ENCODE measurements around the gene DAPL1. TPM values are rescaled to one million over a fixed set of nuclear protein-coding genes. Genes with fewer than 3 reads are reported as not detected.

Gene DAPL1
- total RNA-seq, 3 donors from 2014 or later: not detected

GRCh38 chr2:158825021-158825420, 29.9 kb downstream of the DAPL1 start:
- Histone ChIP-seq H3K27me3 (no peaks in the 10 kb centered on the region), H3K36me3 (no peaks in the 10 kb centered on the region), H3K9me3 (no peaks in the 10 kb centered on the region), H3K4me3 (no peak overlapping the region), H3K4me1 (peaks cover 0 to 3% of the 10 kb centered on the region in 2 donors), H3K27ac (no peak overlapping the region)
- TF ChIP-seq POLR2AphosphoS5 (IDR thresholded peaks at IDR 0.05) (no peak), CTCF (IDR thresholded peaks at IDR 0.05) (no peak), POLR2A (IDR thresholded peaks at IDR 0.05) (no peak)
- no peak for DNase-seq (ENCODE audit: low spot score in 2 of 2)
- intact Hi-C loops (cut with DNase I; ENCODE audit: low total_unique reads): no loop called here

- DNase-seq (ENCODE audit: low spot score in 2 of 2): no peak
- intact Hi-C loops (cut with DNase I; ENCODE audit: low total_unique reads): no loop called here
Measured at GRCh38 chr2:158826965-158827364, 31.8 kb downstream of the DAPL1 start.

GRCh38 chr2:158828378-158829164, 33.5 kb downstream of the DAPL1 start:
- Histone ChIP-seq H3K27me3 (no peaks in the 10 kb centered on the region), H3K36me3 (no peaks in the 10 kb centered on the region), H3K9me3 (no peaks in the 10 kb centered on the region), H3K4me3 (no peak overlapping the region), H3K27ac (peak overlapping the region in 1 of 2 donors; percentile 3), H3K4me1 (peaks cover 0 to 3% of the 10 kb centered on the region in 2 donors)
- TF ChIP-seq POLR2AphosphoS5 (IDR thresholded peaks at IDR 0.05) (no peak), CTCF (IDR thresholded peaks at IDR 0.05) (no peak), POLR2A (IDR thresholded peaks at IDR 0.05) (no peak)
- intact Hi-C loops (cut with DNase I; ENCODE audit: low total_unique reads): no loop called here
- DNase-seq (ENCODE audit: low spot score in 2 of 2): no peak

More at GRCh38 chr2:158826965-158827364, 31.8 kb downstream of the DAPL1 start:
- H3K36me3 ChIP-seq: no peaks in the 10 kb centered on the region
- H3K9me3 ChIP-seq: no peaks in the 10 kb centered on the region
- H3K4me1 ChIP-seq: peaks cover 0 to 3% of the 10 kb centered on the region in 2 donors
- no peak overlapping the region for H3K4me3 ChIP-seq
- H3K27me3 ChIP-seq: no peaks in the 10 kb centered on the region
- TF ChIP-seq POLR2AphosphoS5 (IDR thresholded peaks at IDR 0.05) (no peak), CTCF (IDR thresholded peaks at IDR 0.05) (no peak), POLR2A (IDR thresholded peaks at IDR 0.05) (no peak)
- H3K27ac ChIP-seq: no peak overlapping the region

GRCh38 chr2:158829167-158829566, 34.0 kb downstream of the DAPL1 start:
- Histone ChIP-seq H3K36me3 (no peaks in the 10 kb centered on the region), H3K4me3 (no peak overlapping the region), H3K27me3 (no peaks in the 10 kb centered on the region), H3K4me1 (peaks cover 0 to 3% of the 10 kb centered on the region in 2 donors), H3K9me3 (no peaks in the 10 kb centered on the region), H3K27ac (peak overlapping the region in 1 of 2 donors; percentile 3)
- intact Hi-C loops (cut with DNase I; ENCODE audit: low total_unique reads): no loop called here
- DNase-seq (ENCODE audit: low spot score in 2 of 2): no peak
- TF ChIP-seq POLR2A (IDR thresholded peaks at IDR 0.05): no peak
- TF ChIP-seq CTCF (IDR thresholded peaks at IDR 0.05): no peak
- TF ChIP-seq POLR2AphosphoS5 (IDR thresholded peaks at IDR 0.05): no peak

- Histone ChIP-seq H3K9me3 (no peaks in the 10 kb centered on the region), H3K4me3 (no peak overlapping the region), H3K36me3 (no peaks in the 10 kb centered on the region), H3K27ac (no peak overlapping the region), H3K4me1 (peaks cover 0 to 3% of the 10 kb centered on the region in 2 donors), H3K27me3 (no peaks in the 10 kb centered on the region)
- DNase-seq (ENCODE audit: low spot score in 2 of 2): no peak
- TF ChIP-seq POLR2A (IDR thresholded peaks at IDR 0.05) (no peak), POLR2AphosphoS5 (IDR thresholded peaks at IDR 0.05) (no peak), CTCF (IDR thresholded peaks at IDR 0.05) (no peak)
- intact Hi-C loops (cut with DNase I; ENCODE audit: low total_unique reads): no loop called here
Measured at GRCh38 chr2:158830201-158830600, 35.1 kb downstream of the DAPL1 start.

All from breast epithelium (tissue), 4 donors.